NB4 (cell line): ENCODE data around the gene RFX2.

ENCODE experiments used
- DNase-seq: peaks from one replicate; pipeline ENCODE4 v3.0.0; 2010; ENCODE audit warnings: low read depth
- H3K4me3 ChIP-seq: one replicate; pipeline ENCODE4 v1.5.1; 2011; ENCODE audit warnings: mild to moderate bottlenecking, low read depth, low read length, moderate library complexity
- MYC ChIP-seq: IDR thresholded peaks from 2 replicates; pipeline ENCODE4 v1.6.1; 2011; ENCODE audit warnings: low read depth, low read length
- POLR2A ChIP-seq: IDR thresholded peaks from 2 replicates; pipeline ENCODE4 v1.6.1; 2011; ENCODE audit warnings: mild to moderate bottlenecking; ENCODE audit not compliant: insufficient read length; ENCODE audit errors: extremely low read depth
- TF ChIP-seq, protein P1 (sequence below): IDR thresholded peaks from one replicate; pipeline ENCODE4 v1.5.1; 2012; ENCODE audit warnings: low read depth, low read length
- TF ChIP-seq, protein P2 (sequence below): IDR thresholded peaks from 2 replicates; pipeline ENCODE4 v1.6.1; 2011; ENCODE audit warnings: low read depth, low read length

RFX2 gene

DNA sequence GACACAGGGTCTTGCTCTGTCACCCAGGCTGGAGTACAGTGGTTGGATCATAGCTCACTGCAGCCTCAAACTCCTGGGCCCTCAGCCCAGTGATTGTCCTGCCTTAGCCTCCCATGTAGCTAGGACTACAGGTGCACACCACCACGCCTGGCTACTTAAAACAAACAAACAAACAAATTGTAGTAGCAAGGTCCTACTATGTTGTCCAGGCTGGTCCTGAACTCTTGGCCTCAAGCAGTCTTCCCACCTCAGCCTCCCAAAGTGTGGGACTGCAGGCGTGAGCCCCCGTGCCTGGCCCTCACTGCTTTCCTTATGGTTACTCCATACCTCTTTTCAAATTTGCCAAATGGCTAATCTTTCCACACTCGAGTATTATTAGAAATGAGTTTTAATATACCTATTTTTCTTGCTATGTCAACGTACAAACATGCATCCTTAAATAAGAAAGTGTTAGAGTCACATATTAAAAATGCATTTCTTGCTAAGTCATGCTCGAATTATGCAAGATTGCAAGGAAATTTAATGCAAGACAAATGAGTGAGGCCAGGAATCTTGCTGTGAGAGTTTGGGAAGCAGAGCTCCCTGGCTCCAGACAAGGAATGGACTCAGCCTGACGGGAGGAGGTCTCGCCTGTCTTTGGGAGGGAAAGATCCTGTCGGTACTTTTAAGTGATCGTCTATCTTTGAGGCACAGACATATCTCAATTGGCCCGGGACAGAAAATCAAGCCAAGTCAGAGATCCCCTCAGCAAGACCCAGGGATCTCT lies 39.4 kb downstream of the RFX2 start:
- no peak for DNase-seq
- no peak overlapping the region for H3K4me3 ChIP-seq
- no peak for TF ChIP-seq MYC
- TF ChIP-seq POLR2A: no peak
- TF ChIP-seq, protein P1, sequence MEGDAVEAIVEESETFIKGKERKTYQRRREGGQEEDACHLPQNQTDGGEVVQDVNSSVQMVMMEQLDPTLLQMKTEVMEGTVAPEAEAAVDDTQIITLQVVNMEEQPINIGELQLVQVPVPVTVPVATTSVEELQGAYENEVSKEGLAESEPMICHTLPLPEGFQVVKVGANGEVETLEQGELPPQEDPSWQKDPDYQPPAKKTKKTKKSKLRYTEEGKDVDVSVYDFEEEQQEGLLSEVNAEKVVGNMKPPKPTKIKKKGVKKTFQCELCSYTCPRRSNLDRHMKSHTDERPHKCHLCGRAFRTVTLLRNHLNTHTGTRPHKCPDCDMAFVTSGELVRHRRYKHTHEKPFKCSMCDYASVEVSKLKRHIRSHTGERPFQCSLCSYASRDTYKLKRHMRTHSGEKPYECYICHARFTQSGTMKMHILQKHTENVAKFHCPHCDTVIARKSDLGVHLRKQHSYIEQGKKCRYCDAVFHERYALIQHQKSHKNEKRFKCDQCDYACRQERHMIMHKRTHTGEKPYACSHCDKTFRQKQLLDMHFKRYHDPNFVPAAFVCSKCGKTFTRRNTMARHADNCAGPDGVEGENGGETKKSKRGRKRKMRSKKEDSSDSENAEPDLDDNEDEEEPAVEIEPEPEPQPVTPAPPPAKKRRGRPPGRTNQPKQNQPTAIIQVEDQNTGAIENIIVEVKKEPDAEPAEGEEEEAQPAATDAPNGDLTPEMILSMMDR: no peak
- TF ChIP-seq, protein P2, sequence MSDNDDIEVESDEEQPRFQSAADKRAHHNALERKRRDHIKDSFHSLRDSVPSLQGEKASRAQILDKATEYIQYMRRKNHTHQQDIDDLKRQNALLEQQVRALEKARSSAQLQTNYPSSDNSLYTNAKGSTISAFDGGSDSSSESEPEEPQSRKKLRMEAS: no peak

DNA sequence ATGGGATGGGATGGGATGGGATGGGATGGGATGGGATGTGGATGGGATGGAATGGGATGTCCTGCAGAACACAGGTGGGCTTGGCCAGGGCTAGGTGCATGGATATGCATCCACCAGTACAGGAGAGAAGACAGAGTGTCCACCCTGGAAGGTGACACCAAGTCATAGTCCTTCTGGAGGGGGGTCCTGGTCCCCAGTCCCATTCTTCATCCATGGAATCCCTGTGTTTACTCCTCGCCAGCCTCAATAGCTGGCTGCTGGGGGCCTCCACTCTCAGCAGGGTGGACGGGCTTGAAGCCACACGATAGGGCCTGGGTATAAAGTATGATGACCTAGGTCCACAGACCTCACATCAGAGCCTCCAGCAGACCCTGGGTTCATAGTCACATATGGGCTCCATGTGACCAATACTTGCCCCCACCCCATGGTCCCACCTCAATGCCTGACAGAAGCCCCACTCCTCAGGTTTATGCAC lies 40.1 kb downstream of the RFX2 start:
- TF ChIP-seq, protein P2: no peak

DNA sequence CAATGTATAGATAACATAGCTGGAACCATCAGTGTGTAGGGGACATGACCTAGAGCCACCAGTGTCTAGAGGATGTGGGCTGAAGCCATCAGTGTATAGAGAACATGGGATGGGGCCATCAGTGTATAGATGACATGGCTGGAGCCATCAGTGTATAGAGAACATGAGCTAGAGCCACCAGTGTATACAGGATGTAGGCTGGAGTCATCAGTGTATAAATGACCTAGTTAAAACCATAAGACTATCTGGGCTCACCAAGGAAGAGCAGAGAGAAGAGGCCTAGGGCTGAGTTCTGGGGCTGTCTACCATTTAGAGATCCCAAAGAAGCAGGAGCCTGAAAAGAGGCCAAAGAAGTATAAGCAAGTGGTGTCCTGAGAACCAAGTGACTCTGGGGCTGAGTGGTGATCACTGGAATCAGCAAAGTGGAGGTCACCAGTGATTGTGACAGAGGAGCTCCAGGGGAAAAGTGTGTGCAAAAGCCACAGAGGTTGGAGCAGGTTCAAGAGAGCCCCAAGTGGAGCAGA lies 41.0 kb downstream of the RFX2 start:
- no peak overlapping the region for H3K4me3 ChIP-seq
- no peak for DNase-seq
- no peak for TF ChIP-seq MYC
- TF ChIP-seq, protein P2: no peak
- no peak for TF ChIP-seq POLR2A
- TF ChIP-seq, protein P1: no peak

More for the DNA sequence above, 40.1 kb downstream of the RFX2 start:
- DNase-seq: no peak
- no peak overlapping the region for H3K4me3 ChIP-seq

DNA sequence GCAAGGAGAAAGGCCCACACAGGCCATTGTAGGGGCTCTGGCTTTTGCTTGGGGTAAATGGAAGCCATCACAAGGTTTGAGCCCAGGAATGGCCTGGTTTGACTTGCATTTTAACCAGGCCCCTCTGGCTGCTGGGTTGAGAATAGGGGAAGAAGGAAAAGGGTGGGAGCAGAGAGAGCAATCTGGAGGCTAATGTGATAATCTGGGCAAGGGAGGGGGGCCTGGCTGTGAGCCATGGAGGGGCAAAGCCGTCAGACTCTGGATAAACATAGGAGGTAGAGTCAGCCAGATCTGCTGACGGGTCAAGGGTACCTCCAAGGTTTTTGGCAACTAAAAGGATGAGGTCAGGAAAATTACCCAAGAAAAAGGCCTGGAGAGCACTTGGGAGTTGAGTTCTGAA lies 41.6 kb downstream of the RFX2 start:
- TF ChIP-seq, protein P2: no peak
- TF ChIP-seq, protein P1: no peak
- no peak overlapping the region for H3K4me3 ChIP-seq

DNA sequence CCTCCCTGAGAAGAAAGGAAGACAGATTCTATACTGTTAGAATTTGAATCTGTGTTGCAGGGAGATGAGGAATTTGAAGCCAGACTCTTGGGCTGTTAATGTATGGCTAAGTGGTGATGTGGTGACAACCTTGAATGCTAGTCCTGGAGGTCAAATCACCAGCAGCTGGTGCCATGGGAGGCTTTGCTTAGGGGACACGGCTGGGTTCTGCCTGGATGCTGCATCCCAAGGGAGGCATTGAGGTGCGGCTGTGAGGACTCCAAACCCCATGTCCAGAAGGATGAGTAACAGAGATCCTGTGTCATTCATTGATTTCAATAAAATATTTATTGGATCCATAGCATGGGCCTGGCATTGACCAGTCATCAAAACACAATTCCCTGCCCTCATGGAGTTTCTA lies 42.3 kb downstream of the RFX2 start:
- H3K4me3 ChIP-seq: no peak overlapping the region
- TF ChIP-seq MYC (no peak), POLR2A (no peak)
- TF ChIP-seq, protein P2: no peak
- TF ChIP-seq, protein P1: no peak

More for the DNA sequence above, 41.6 kb downstream of the RFX2 start:
- DNase-seq: no peak

More for the DNA sequence above, 42.3 kb downstream of the RFX2 start:
- no peak for DNase-seq
